Motor neuron (in vitro differentiated cells): Measurements from ENCODE around the gene PRKCA. TPM values are rescaled to one million over a fixed set of nuclear protein-coding genes. Genes with fewer than 3 reads are reported as not detected.

ENCODE experiments used
- ATAC-seq, 8 experiments: fragments of 200-7000 bp; cut with Tn5 transposase; replicated peaks in 6 of 8; 2 replicates each; pipeline ENCODE4 v1.8.0; 2021; ENCODE audit warnings: mild to moderate bottlenecking in 8 of 8, moderate library complexity in 8 of 8
- H3K27ac ChIP-seq, 2 donors: fragments of 250-450 bp; sonication (Bioruptor Pico); 2 replicates each; pipeline ENCODE4 v1.9.0; 2021; ENCODE audit warnings: antibody characterized with exemption in 2 of 2, mild to moderate bottlenecking in 2 of 2, moderate library complexity in 1 of 2
- H3K4me1 ChIP-seq, 2 donors: fragments of 250-450 bp; sonication (Bioruptor Pico); replicated peaks in 1 of 2; 2 replicates each; pipeline ENCODE4 v1.6.1; 2021; ENCODE audit warnings: antibody characterized with exemption in 2 of 2, mild to moderate bottlenecking in 2 of 2, moderate library complexity in 1 of 2
- H3K4me3 ChIP-seq, 5 donors: fragments of 250-450 bp; sonication (Bioruptor Pico); 2 replicates each; pipeline ENCODE4 v1.9.0; 2021; ENCODE audit warnings: antibody characterized with exemption in 5 of 5, mild to moderate bottlenecking in 5 of 5, moderate library complexity in 4 of 5
- WGBS, 10 experiments: fragments of 450-650 bp; shearing (Covaris generic); methylation state at CpG; one replicate each; pipeline ENCODE4 v1.0.0; 2022; 5-methylcytosine and 5-hydroxymethylcytosine counted together
- in situ Hi-C, 9 experiments: fragments of 400-800 bp; cut with MboI; loops; one replicate each; pipeline ENCODE4 v1.15.0; 2021; ENCODE audit warnings: low sequenced_read_pairs in 9 of 9, low pct_unique_long_range_greater_than_20kb in 2 of 9; ENCODE audit not compliant: unreplicated experiment in 9 of 9
- total RNA-seq, 8 experiments: library from RNA; unstranded; fragments of 300-600 nt; gene quantifications; 2 replicates each; pipeline versions ENCODE4 v1.2.3 to v1.2.4, GENCODE V29; 2022

PRKCA gene
- total RNA-seq, 8 experiments from 2014 or later, result 5.6 to 38.8 (median 8.7) TPM

DNA sequence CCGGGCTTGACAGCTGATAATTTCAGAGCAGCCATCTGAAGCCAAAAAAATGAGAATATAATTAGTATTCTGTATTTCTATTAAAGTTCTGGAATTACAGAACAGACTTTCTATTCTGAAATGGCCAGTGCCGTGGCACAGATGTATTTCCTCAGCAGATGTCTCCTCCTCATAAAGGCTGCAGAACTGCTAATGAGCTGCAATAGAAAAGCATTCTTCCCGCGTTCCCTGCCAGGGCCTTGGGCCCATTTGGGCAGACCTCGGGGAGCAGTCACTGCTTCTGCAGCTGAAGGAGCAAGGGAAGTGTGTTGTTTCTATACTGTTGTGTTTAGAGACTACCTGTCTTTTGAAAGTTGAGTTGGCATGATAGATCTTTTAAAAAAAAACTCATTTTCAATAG, 379.9 kb downstream of the PRKCA start:
- H3K27ac ChIP-seq, result no peak overlapping the region
- in situ Hi-C loops, result loop anchor here in 1 of 9 experiments (25.0 kb wide), 1 partner anchor 420 kb away; no protein-coding TSS in a partner anchor
- 17 to 84% (median 65%) methylated on average over 1 to 5 of the region's 5 CpGs; no CpG with 5 or more reads in 2 of the 10 experiments for WGBS, 10 experiments
- no peak overlapping the region for H3K4me3 ChIP-seq
- ATAC-seq, result no peak
- peaks cover 0 to 12% of the 10 kb centered on the region in 2 donors for H3K4me1 ChIP-seq

GRCh38 chr17:66684261-66684660, 381.8 kb downstream of the PRKCA start:
- 55 to 100% (median 89%) methylated on average over 1 to 2 of the region's 2 CpGs; no CpG with 5 or more reads in 2 of the 10 experiments for WGBS, 10 experiments
- Histone ChIP-seq H3K4me3 (no peak overlapping the region), H3K27ac (no peak overlapping the region), H3K4me1 (peaks cover 0 to 12% of the 10 kb centered on the region in 2 donors)
- in situ Hi-C loops, result loop anchor here in 1 of 9 experiments (25.0 kb wide), 1 partner anchor 422 kb away; no protein-coding TSS in a partner anchor
- no peak for ATAC-seq

DNA sequence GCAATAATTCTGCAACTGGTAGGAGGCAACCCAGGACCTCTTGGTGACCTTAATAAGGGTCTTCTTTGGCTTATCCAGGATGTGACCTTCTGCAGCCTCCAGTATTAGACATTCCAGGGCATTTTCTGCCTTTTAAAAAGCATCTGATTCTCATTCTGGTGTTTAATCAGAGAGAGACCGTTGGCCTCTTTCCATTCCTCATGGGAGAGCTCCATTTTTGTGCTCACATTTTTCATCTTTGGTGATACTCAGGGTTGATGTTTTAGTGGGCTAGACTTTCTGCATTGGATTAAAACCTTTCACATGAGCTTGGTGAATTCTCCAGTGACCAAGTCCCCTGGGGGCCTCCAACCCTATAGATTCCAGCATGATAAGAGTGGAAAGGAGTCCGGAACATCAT, 382.3 kb downstream of the PRKCA start:
- no peak overlapping the region for H3K27ac ChIP-seq
- no peak for ATAC-seq
- peaks cover 0 to 12% of the 10 kb centered on the region in 2 donors for H3K4me1 ChIP-seq
- no peak overlapping the region for H3K4me3 ChIP-seq
- WGBS, 10 experiments, result 60 to 94% (median 75%) methylated on average over 1 to 2 of the region's 2 CpGs; no CpG with 5 or more reads in 3 of the 10 experiments
- in situ Hi-C loops, result loop anchor here in 1 of 9 experiments (25.0 kb wide), 1 partner anchor 422 kb away; no protein-coding TSS in a partner anchor

GRCh38 chr17:66686601-66687000, 384.2 kb downstream of the PRKCA start:
- WGBS, 10 experiments, result 40 to 100% (median 90%) methylated on average over 1 to 5 of the region's 6 CpGs; no CpG with 5 or more reads in 3 of the 10 experiments
- Histone ChIP-seq H3K27ac (no peak overlapping the region), H3K4me1 (peaks cover under 1 to 12% of the 10 kb centered on the region in 2 donors), H3K4me3 (no peak overlapping the region)
- no peak for ATAC-seq
- in situ Hi-C loops, result loop anchor here in 1 of 9 experiments (25.0 kb wide), 1 partner anchor 424 kb away; no protein-coding TSS in a partner anchor

GRCh38 chr17:66687570-66688284, 385.3 kb downstream of the PRKCA start:
- H3K27ac ChIP-seq, result no peak overlapping the region
- WGBS, 10 experiments, result 44 to 100% (median 83%) methylated on average over 1 to 3 of the region's 3 CpGs; no CpG with 5 or more reads in 2 of the 10 experiments
- in situ Hi-C loops, result loop anchor here in 1 of 9 experiments (25.0 kb wide), 1 partner anchor 425 kb away; no protein-coding TSS in a partner anchor

DNA sequence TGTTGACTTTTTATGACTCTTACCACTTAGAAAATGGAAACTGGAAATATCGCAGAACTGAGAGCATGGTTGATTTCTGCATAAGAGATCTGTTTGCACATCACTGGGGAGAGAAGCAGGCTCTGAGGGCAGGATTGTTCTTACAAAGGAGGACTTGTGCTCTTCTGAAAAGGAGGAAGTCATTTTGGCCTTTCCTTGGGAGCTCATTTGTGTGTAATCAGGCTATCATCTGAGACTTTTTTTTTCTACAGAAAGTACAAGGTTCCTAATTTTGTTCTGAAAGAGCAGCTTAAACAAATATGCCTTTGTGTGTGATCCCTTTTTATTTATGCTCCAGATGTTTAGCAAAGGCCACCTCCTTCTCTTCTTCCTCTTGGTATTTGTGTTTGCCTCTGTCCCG, 386.8 kb downstream of the PRKCA start:
- ATAC-seq, result no peak
- H3K4me3 ChIP-seq, result no peak overlapping the region
- H3K4me1 ChIP-seq, result peaks cover 5 to 12% of the 10 kb centered on the region in 2 donors
- 25 to 100% (median 77%) methylated on average over 1 to 2 of the region's 2 CpGs; no CpG with 5 or more reads in 1 of the 10 experiments for WGBS, 10 experiments
- no peak overlapping the region for H3K27ac ChIP-seq
- in situ Hi-C loops, result loop anchor here in 1 of 9 experiments (25.0 kb wide), 1 partner anchor 427 kb away; no protein-coding TSS in a partner anchor

More at GRCh38 chr17:66687570-66688284, 385.3 kb downstream of the PRKCA start:
- Histone ChIP-seq H3K4me3 (no peak overlapping the region), H3K4me1 (peaks cover 5 to 12% of the 10 kb centered on the region in 2 donors)
- ATAC-seq, result no peak

- no peak for ATAC-seq
- Histone ChIP-seq H3K27ac (no peak overlapping the region), H3K4me3 (no peak overlapping the region), H3K4me1 (peaks cover 5% of the 10 kb centered on the region in 2 donors)
- 80 to 100% (median 93%) methylated on average over 1 to 7 of the region's 7 CpGs; no CpG with 5 or more reads in 3 of the 10 experiments for WGBS, 10 experiments
- in situ Hi-C loops, result loop anchor here in 1 of 9 experiments (25.0 kb wide), 1 partner anchor 428 kb away; no protein-coding TSS in a partner anchor
These were observed 387.8 kb downstream of the PRKCA start for GRCh38 chr17:66690166-66690565.

GRCh38 chr17:66691644-66692420, 389.4 kb downstream of the PRKCA start:
- Histone ChIP-seq H3K4me3 (no peak overlapping the region), H3K27ac (no peak overlapping the region), H3K4me1 (peaks cover 0 to 5% of the 10 kb centered on the region in 2 donors)
- 56 to 100% (median 67%) methylated on average over 1 to 12 of the region's 12 CpGs; no CpG with 5 or more reads in 1 of the 10 experiments for WGBS, 10 experiments
- ATAC-seq, result peak in 2 of 8 experiments; percentile 38 to 48
- in situ Hi-C loops, result loop anchor here in 1 of 9 experiments (25.0 kb wide), 1 partner anchor 430 kb away; no protein-coding TSS in a partner anchor

- in situ Hi-C loops, result loop anchor here in 1 of 9 experiments (25.0 kb wide), 1 partner anchor 430 kb away; no protein-coding TSS in a partner anchor
- 29 to 100% (median 90%) methylated on average over 1 to 3 of the region's 3 CpGs; no CpG with 5 or more reads in 3 of the 10 experiments for WGBS, 10 experiments
- Histone ChIP-seq H3K4me3 (no peak overlapping the region), H3K27ac (no peak overlapping the region), H3K4me1 (peaks cover 0 to 5% of the 10 kb centered on the region in 2 donors)
- ATAC-seq, result no peak
These were observed 389.9 kb downstream of the PRKCA start for GRCh38 chr17:66692421-66692690.

DNA sequence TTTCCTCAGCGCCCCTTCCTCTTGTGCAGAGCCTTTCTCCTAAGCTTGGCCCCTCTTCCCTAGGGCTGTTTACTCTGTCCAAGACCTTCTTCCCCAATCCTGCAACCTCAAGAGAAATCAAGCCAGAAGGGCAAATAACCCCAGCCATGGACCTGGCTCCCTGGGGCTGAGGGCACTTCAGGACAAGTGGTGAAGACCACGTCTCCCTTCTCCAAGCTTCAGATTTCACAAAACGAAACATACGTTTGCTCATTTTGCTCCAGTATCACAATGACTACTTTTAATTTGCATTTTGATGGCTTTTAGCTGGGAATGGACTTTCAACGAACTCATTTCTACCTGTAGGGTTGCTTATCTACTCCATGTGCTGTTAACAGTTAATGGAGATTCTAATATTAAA, 392.7 kb downstream of the PRKCA start:
- H3K4me3 ChIP-seq, result no peak overlapping the region
- no peak overlapping the region for H3K27ac ChIP-seq
- WGBS, 10 experiments, result 80 to 100% (median 94%) methylated on average over 1 to 5 of the region's 5 CpGs; no CpG with 5 or more reads in 1 of the 10 experiments
- H3K4me1 ChIP-seq, result peaks cover 0 to 5% of the 10 kb centered on the region in 2 donors
- in situ Hi-C loops, result loop anchor here in 1 of 9 experiments (25.0 kb wide), 1 partner anchor 433 kb away; no protein-coding TSS in a partner anchor
- no peak for ATAC-seq

GRCh38 chr17:66698270-66698669, 395.9 kb downstream of the PRKCA start:
- H3K4me1 ChIP-seq, result no peaks in the 10 kb centered on the region
- H3K4me3 ChIP-seq, result no peak overlapping the region
- H3K27ac ChIP-seq, result no peak overlapping the region
- no peak for ATAC-seq
- in situ Hi-C loops, result loop anchor here in 1 of 9 experiments (25.0 kb wide), 1 partner anchor 436 kb away; no protein-coding TSS in a partner anchor

- Histone ChIP-seq H3K27ac (no peak overlapping the region), H3K4me3 (no peak overlapping the region), H3K4me1 (peaks cover 22 to 26% of the 10 kb centered on the region in 2 donors)
- ATAC-seq, result no peak
- in situ Hi-C loops, result loop anchor here in 1 of 9 experiments (25.0 kb wide), 1 partner anchor 211 kb away; no protein-coding TSS in a partner anchor
These were observed 399.0 kb downstream of the PRKCA start for GRCh38 chr17:66701462-66701861.
